ENCODE data around the gene FOXO3.

DNA sequence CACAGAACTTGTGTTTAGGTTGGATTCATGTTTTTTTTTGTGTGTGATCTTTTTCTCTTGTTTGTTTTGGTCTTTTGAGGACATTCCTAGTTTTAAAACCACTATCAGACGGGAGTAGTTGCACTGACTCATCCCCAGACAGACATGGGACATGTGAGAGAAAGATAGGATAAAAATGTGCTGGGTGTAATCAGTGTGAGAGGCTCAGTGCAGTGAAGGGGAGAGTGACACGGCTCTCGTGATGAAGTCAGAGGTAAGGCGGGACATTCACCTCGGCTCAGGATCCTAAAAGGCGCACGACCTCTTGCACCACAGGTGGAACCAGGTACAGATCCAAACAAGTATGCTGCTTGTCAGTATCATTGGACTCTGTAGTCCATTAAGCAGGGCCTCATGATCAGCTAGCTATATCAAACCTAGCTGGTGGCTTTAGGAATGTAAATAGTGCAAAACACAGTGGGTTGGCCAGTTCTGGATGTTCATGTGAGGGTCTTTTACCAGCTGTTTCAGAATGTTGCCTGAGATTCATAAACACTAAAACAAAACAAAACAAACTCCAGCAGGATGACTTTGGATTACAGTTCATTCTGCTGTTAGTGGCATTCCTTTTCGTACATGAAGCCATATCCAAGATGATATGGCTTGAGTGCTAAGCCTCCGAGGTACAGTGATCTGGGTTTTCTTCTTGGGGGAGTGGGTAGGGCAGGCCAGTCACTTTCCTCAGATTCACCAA, 18.0 kb downstream of the FOXO3 start:
- TF ChIP-seq, protein P1, sequence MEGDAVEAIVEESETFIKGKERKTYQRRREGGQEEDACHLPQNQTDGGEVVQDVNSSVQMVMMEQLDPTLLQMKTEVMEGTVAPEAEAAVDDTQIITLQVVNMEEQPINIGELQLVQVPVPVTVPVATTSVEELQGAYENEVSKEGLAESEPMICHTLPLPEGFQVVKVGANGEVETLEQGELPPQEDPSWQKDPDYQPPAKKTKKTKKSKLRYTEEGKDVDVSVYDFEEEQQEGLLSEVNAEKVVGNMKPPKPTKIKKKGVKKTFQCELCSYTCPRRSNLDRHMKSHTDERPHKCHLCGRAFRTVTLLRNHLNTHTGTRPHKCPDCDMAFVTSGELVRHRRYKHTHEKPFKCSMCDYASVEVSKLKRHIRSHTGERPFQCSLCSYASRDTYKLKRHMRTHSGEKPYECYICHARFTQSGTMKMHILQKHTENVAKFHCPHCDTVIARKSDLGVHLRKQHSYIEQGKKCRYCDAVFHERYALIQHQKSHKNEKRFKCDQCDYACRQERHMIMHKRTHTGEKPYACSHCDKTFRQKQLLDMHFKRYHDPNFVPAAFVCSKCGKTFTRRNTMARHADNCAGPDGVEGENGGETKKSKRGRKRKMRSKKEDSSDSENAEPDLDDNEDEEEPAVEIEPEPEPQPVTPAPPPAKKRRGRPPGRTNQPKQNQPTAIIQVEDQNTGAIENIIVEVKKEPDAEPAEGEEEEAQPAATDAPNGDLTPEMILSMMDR (IDR thresholded peaks at IDR 0.05; ENCODE audit: low read depth, low read length, poor library complexity, severe bottlenecking): no peak
- no peak for TF ChIP-seq EZH2phosphoT487 (IDR thresholded peaks at IDR 0.05; ENCODE audit: borderline replicate concordance, low read length)

All from DOHH2 (cell line).